Measurements from ENCODE around the gene AP3S2.

DNA sequence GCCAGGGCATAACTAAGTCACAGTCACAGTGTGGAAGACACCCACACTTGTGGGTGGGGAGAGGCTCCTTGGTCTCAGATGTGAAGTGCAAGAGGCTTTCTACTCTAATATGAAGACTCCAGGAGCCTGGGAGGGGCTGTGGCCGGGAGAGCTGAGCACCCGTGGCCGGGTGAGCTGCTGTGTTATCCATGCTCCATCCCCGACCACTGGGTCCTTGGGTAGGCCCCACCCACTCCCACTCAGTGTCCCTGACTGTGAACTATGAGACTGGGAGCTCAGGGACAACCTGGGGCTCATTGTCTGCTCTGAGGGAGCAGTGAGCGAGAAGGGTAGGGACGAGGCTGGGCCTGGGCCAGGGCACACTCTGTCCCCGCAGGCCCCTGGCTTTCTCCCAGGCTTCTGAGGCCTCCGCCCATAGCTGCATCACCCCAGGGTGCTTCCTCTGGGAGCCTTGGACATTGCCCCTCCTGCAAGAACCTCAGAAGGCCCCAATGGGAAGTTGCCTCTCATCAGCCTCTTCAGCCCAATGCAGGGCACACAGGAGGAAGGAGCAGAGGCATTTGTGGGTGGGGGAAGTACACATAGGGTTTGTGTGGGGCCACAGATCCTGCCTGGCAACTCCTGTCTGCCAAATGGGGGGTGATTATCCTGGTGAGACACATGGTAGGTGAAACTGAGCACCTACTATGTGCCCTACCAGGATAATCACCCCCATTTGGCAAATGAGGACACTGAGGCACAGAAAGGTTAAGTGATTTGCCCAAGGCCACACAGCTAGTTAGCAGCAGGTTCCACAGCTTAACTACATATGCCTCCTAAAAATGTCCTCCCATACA lies 81.6 kb downstream of the AP3S2 start:
- TF ChIP-seq, protein P1, sequence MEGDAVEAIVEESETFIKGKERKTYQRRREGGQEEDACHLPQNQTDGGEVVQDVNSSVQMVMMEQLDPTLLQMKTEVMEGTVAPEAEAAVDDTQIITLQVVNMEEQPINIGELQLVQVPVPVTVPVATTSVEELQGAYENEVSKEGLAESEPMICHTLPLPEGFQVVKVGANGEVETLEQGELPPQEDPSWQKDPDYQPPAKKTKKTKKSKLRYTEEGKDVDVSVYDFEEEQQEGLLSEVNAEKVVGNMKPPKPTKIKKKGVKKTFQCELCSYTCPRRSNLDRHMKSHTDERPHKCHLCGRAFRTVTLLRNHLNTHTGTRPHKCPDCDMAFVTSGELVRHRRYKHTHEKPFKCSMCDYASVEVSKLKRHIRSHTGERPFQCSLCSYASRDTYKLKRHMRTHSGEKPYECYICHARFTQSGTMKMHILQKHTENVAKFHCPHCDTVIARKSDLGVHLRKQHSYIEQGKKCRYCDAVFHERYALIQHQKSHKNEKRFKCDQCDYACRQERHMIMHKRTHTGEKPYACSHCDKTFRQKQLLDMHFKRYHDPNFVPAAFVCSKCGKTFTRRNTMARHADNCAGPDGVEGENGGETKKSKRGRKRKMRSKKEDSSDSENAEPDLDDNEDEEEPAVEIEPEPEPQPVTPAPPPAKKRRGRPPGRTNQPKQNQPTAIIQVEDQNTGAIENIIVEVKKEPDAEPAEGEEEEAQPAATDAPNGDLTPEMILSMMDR (IDR thresholded peaks at IDR 0.05): no peak
- TF ChIP-seq POLR2A (IDR thresholded peaks at IDR 0.05): no peak

All from esophagus squamous epithelium (tissue), 4 donors.